ENCODE data around the gene SRP14. TPM values are rescaled to one million over a fixed set of nuclear protein-coding genes. Genes with fewer than 3 reads are reported as not detected.

SRP14 gene
- 655 TPM for polyA plus RNA-seq (2013, experiment 1 of 2)
- polyA plus RNA-seq (2013, experiment 2 of 2), result 647 TPM

GRCh38 chr15:40038638-40039543 lies at the start of gene SRP14:
Gene SRP14, minus strand, starts transcription at chr15:40039181. Its CDS starts 65 bp downstream, at chr15:40039116.
- Histone ChIP-seq H3K36me3 (replicated peaks in 1 of 2; ENCODE audit: control insufficient read depth in 2 of 2, insufficient read depth in 2 of 2, low read length in 2 of 2) (peaks cover 9 to 45% of the 10 kb centered on the region in 2 donors), H3K18ac (ENCODE audit: low read length) (peak within 1 kb of the TSS; percentile 99), H3K14ac (ENCODE audit: low read length) (peak within 1 kb of the TSS; percentile 95), H3K4ac (ENCODE audit: low read length) (peak within 1 kb of the TSS; percentile 86), H3K79me1 (ENCODE audit: low read depth, low read length) (no peaks in the 10 kb centered on the region), H2BK15ac (ENCODE audit: low read length) (peak within 1 kb of the TSS; percentile 52), H2AFZ (ENCODE audit: low read length) (peak within 1 kb of the TSS; percentile 89), H3K4me1 (ENCODE audit: control insufficient read depth in 2 of 2, insufficient read depth in 1 of 2, low read depth in 1 of 2, low read length in 2 of 2) (peaks cover 2 to 8% of the 10 kb centered on the region in 2 donors), H2BK12ac (ENCODE audit: low read length) (no peak within 1 kb of the TSS), H2AK5ac (ENCODE audit: low read depth, low read length) (peak within 1 kb of the TSS; percentile 22), H4K8ac (ENCODE audit: low read depth, low read length) (no peak within 1 kb of the TSS), H2BK5ac (ENCODE audit: low read length) (peak within 1 kb of the TSS; percentile 69), H3K23ac (ENCODE audit: low read depth, low read length, poor library complexity) (peak within 1 kb of the TSS; percentile 99), H3K27ac (replicated peaks; ENCODE audit: low read length) (peak within 1 kb of the TSS; percentile 79), H3K9me3 (replicated peaks in 1 of 2; ENCODE audit: control insufficient read depth in 2 of 2, insufficient read depth in 1 of 2, low read depth in 1 of 2, low read length in 2 of 2) (no peaks in the 10 kb centered on the region), H3K4me2 (ENCODE audit: insufficient read depth, low read length, poor library complexity, severe bottlenecking) (peak within 1 kb of the TSS; percentile 69), H2BK120ac (ENCODE audit: low read depth, low read length) (peak within 1 kb of the TSS; percentile 26), H3K27me3 (ENCODE audit: control insufficient read depth in 3 of 3, insufficient read depth in 3 of 3, low read depth in 1 of 3, low read length in 3 of 3) (no peaks in the 10 kb centered on the region), H3K4me3 (ENCODE audit: low read length in 2 of 2) (peak within 1 kb of the TSS; percentile 81 to 99), H4K91ac (ENCODE audit: low read depth, low read length, poor library complexity) (peak within 1 kb of the TSS; percentile 80), H3K9ac (ENCODE audit: low read depth, low read length, poor library complexity) (peak within 1 kb of the TSS; percentile 99)
- whole genome bisulfite sequencing, 2 donors (ENCODE audit: extremely low coverage in 2 of 2, insufficient read length in 2 of 2, insufficient replicate concordance in 1 of 2), result no CpG with 5 or more reads among the region's 59 CpGs
- DNase-seq (ENCODE audit: low spot score), result peak; percentile 90

GRCh38 chr15:40087991-40088928 lies 49.3 kb upstream of the SRP14 start:
- no peak for DNase-seq (ENCODE audit: low spot score)
- Histone ChIP-seq H3K27ac (replicated peaks; ENCODE audit: low read length) (peak overlapping the region; percentile 37), H3K23ac (ENCODE audit: low read depth, low read length, poor library complexity) (peak overlapping the region; percentile 16), H2AFZ (ENCODE audit: low read length) (peak overlapping the region; percentile 44), H2BK15ac (ENCODE audit: low read length) (peak overlapping the region; percentile 84), H3K9me3 (replicated peaks in 1 of 2; ENCODE audit: control insufficient read depth in 2 of 2, insufficient read depth in 1 of 2, low read depth in 1 of 2, low read length in 2 of 2) (no peaks in the 10 kb centered on the region), H2BK120ac (ENCODE audit: low read depth, low read length) (no peak overlapping the region), H3K4me2 (ENCODE audit: insufficient read depth, low read length, poor library complexity, severe bottlenecking) (peak overlapping the region; percentile 36), H2BK12ac (ENCODE audit: low read length) (no peak overlapping the region), H3K79me1 (ENCODE audit: low read depth, low read length) (no peaks in the 10 kb centered on the region), H2AK5ac (ENCODE audit: low read depth, low read length) (peak overlapping the region; percentile 91), H3K9ac (ENCODE audit: low read depth, low read length, poor library complexity) (no peak overlapping the region), H2BK5ac (ENCODE audit: low read length) (peak overlapping the region; percentile 46), H3K14ac (ENCODE audit: low read length) (no peak overlapping the region), H3K36me3 (replicated peaks in 1 of 2; ENCODE audit: control insufficient read depth in 2 of 2, insufficient read depth in 2 of 2, low read length in 2 of 2) (no peaks in the 10 kb centered on the region), H4K8ac (ENCODE audit: low read depth, low read length) (no peak overlapping the region), H3K4me3 (ENCODE audit: low read length in 2 of 2) (peak overlapping the region in 1 of 2 donors; percentile 11), H4K91ac (ENCODE audit: low read depth, low read length, poor library complexity) (no peak overlapping the region), H3K4ac (ENCODE audit: low read length) (no peak overlapping the region), H3K4me1 (ENCODE audit: control insufficient read depth in 2 of 2, insufficient read depth in 1 of 2, low read depth in 1 of 2, low read length in 2 of 2) (peaks cover 51 to 64% of the 10 kb centered on the region in 2 donors), H3K18ac (ENCODE audit: low read length) (peak overlapping the region; percentile 81), H3K27me3 (ENCODE audit: control insufficient read depth in 3 of 3, insufficient read depth in 3 of 3, low read depth in 1 of 3, low read length in 3 of 3) (peaks cover 0 to 19% (median 0%) of the 10 kb centered on the region in 3 experiments)
- no CpG with 5 or more reads among the region's 9 CpGs for WGBS, 2 donors (ENCODE audit: extremely low coverage in 2 of 2, insufficient read length in 2 of 2, insufficient replicate concordance in 1 of 2)

- DNase-seq (ENCODE audit: low spot score), result no peak
- no peaks in the 10 kb centered on the region for H3K79me1 ChIP-seq (ENCODE audit: low read depth, low read length)
- no peak overlapping the region for H2BK5ac ChIP-seq (ENCODE audit: low read length)
- H4K91ac ChIP-seq (ENCODE audit: low read depth, low read length, poor library complexity), result no peak overlapping the region
- no peak overlapping the region for H4K8ac ChIP-seq (ENCODE audit: low read depth, low read length)
- no peak overlapping the region for H3K4ac ChIP-seq (ENCODE audit: low read length)
- no CpG with 5 or more reads among the region's 14 CpGs for WGBS, 2 donors (ENCODE audit: extremely low coverage in 2 of 2, insufficient read length in 2 of 2, insufficient replicate concordance in 1 of 2)
- no peak overlapping the region for H3K4me3 ChIP-seq (ENCODE audit: low read length in 2 of 2)
- H3K27me3 ChIP-seq (ENCODE audit: control insufficient read depth in 3 of 3, insufficient read depth in 3 of 3, low read depth in 1 of 3, low read length in 3 of 3), result peaks cover 0 to 19% (median 0%) of the 10 kb centered on the region in 3 experiments
- H3K9me3 ChIP-seq (replicated peaks in 1 of 2; ENCODE audit: control insufficient read depth in 2 of 2, insufficient read depth in 1 of 2, low read depth in 1 of 2, low read length in 2 of 2), result no peaks in the 10 kb centered on the region
- peak overlapping the region; percentile 29 for H3K18ac ChIP-seq (ENCODE audit: low read length)
- no peak overlapping the region for H3K27ac ChIP-seq (replicated peaks; ENCODE audit: low read length)
- no peak overlapping the region for H2AFZ ChIP-seq (ENCODE audit: low read length)
- H2BK15ac ChIP-seq (ENCODE audit: low read length), result no peak overlapping the region
- peaks cover 46 to 57% of the 10 kb centered on the region in 2 donors for H3K4me1 ChIP-seq (ENCODE audit: control insufficient read depth in 2 of 2, insufficient read depth in 1 of 2, low read depth in 1 of 2, low read length in 2 of 2)
- H3K9ac ChIP-seq (ENCODE audit: low read depth, low read length, poor library complexity), result no peak overlapping the region
- H3K36me3 ChIP-seq (replicated peaks in 1 of 2; ENCODE audit: control insufficient read depth in 2 of 2, insufficient read depth in 2 of 2, low read length in 2 of 2), result no peaks in the 10 kb centered on the region
- H3K14ac ChIP-seq (ENCODE audit: low read length), result no peak overlapping the region
- no peak overlapping the region for H3K4me2 ChIP-seq (ENCODE audit: insufficient read depth, low read length, poor library complexity, severe bottlenecking)
- H2BK120ac ChIP-seq (ENCODE audit: low read depth, low read length), result no peak overlapping the region
- H3K23ac ChIP-seq (ENCODE audit: low read depth, low read length, poor library complexity), result no peak overlapping the region
- H2AK5ac ChIP-seq (ENCODE audit: low read depth, low read length), result no peak overlapping the region
- H2BK12ac ChIP-seq (ENCODE audit: low read length), result no peak overlapping the region
These were observed 48.3 kb upstream of the SRP14 start for GRCh38 chr15:40087068-40087810.
